GM23338 (cell line): ENCODE results near the gene RBBP7. TPM values are rescaled to one million over a fixed set of nuclear protein-coding genes. Genes with fewer than 3 reads are reported as not detected.

Experiments
- ATAC-seq: fragments of 200-7000 bp; cut with Tn5 transposase; 3 replicates; pipeline ENCODE4 v1.9.1; 2020
- DNase-seq: peaks from one replicate; pipeline ENCODE4 v3.0.0-alpha.2; 2015; ENCODE audit warnings: low spot score
- H2AFZ ChIP-seq: fragments of 200-600 bp; sonication (generic); 2 replicates; pipeline ENCODE4 v1.8.0; 2016; ENCODE audit warnings: antibody characterized with exemption, mild to moderate bottlenecking, moderate library complexity
- H3F3A ChIP-seq: fragments of 200-600 bp; sonication (generic); replicated peaks from 2 replicates; pipeline ENCODE4 v1.8.0; 2017; ENCODE audit warnings: antibody characterized with exemption, mixed run types, low read depth
- H3K27ac ChIP-seq: fragments of 200-600 bp; sonication (generic); 2 replicates; pipeline ENCODE4 v1.6.1; 2016; ENCODE audit warnings: low read depth
- H3K27me3 ChIP-seq: fragments of 200-600 bp; sonication (generic); 2 replicates; pipeline ENCODE4 v1.8.0; 2016; ENCODE audit warnings: mild to moderate bottlenecking, mixed run types, moderate library complexity; ENCODE audit not compliant: insufficient read depth
- H3K36me3 ChIP-seq: fragments of 200-600 bp; sonication (generic); 2 replicates; pipeline ENCODE4 v1.8.0; 2016; ENCODE audit warnings: mild to moderate bottlenecking; ENCODE audit not compliant: insufficient read depth
- H3K4me1 ChIP-seq: fragments of 200-600 bp; sonication (generic); 2 replicates; pipeline ENCODE4 v1.8.0; 2016; ENCODE audit warnings: mild to moderate bottlenecking, moderate library complexity; ENCODE audit not compliant: insufficient read depth
- H3K4me2 ChIP-seq: fragments of 200-600 bp; sonication (generic); 2 replicates; pipeline ENCODE4 v1.7.1; 2017; ENCODE audit warnings: mixed run types
- H3K4me3 ChIP-seq: fragments of 200-600 bp; sonication (generic); 2 replicates; pipeline ENCODE4 v1.6.1; 2016; ENCODE audit warnings: mixed run types
- H3K79me2 ChIP-seq: fragments of 200-600 bp; sonication (generic); replicated peaks from 2 replicates; pipeline ENCODE4 v1.8.0; 2017; ENCODE audit warnings: mild to moderate bottlenecking; ENCODE audit not compliant: insufficient read depth
- H3K9me2 ChIP-seq: fragments of 200-600 bp; sonication (generic); 2 replicates; pipeline ENCODE4 v1.8.0; 2017; ENCODE audit not compliant: insufficient read depth
- H4K20me1 ChIP-seq: fragments of 200-600 bp; sonication (generic); replicated peaks from 2 replicates; pipeline ENCODE4 v1.8.0; 2017; ENCODE audit warnings: mild to moderate bottlenecking; ENCODE audit not compliant: insufficient read depth
- H3K27ac Mint-ChIP-seq: 2 replicates; pipeline ENCODE4 v1.8.0; 2020; ENCODE audit warnings: inconsistent platforms, mild to moderate bottlenecking, moderate library complexity, mixed read lengths
- H3K27me3 Mint-ChIP-seq: 3 replicates; pipeline ENCODE4 v1.8.0; 2022; ENCODE audit warnings: low read depth, mild to moderate bottlenecking, moderate library complexity, mixed read lengths, inconsistent platforms; ENCODE audit not compliant: insufficient read depth, poor library complexity
- H3K36me3 Mint-ChIP-seq: 3 replicates; pipeline ENCODE4 v1.8.0; 2021; ENCODE audit warnings: low read depth, mild to moderate bottlenecking, inconsistent platforms, moderate library complexity, mixed read lengths
- H3K4me1 Mint-ChIP-seq: 3 replicates; pipeline ENCODE4 v1.8.0; 2020; ENCODE audit warnings: mild to moderate bottlenecking, inconsistent platforms, mixed read lengths
- H3K4me3 Mint-ChIP-seq: 3 replicates; pipeline ENCODE4 v1.8.0; 2021; ENCODE audit warnings: moderate library complexity, mild to moderate bottlenecking, inconsistent platforms, mixed read lengths
- H3K9me3 Mint-ChIP-seq: 3 replicates; pipeline ENCODE4 v1.8.0; 2020; ENCODE audit warnings: moderate library complexity, mild to moderate bottlenecking, inconsistent platforms, mixed read lengths
- CREB1 ChIP-seq: fragments of 250-450 bp; sonication (Bioruptor Pico); IDR thresholded peaks from 2 replicates; pipeline ENCODE4 v1.5.0; 2020; ENCODE audit warnings: low read depth, mild to moderate bottlenecking, moderate library complexity
- CTCF ChIP-seq, 2 experiments: fragments of 200-600 bp in 1 of 2; sonication (generic) in 1 of 2; conservative IDR thresholded peaks; 2 replicates each; pipeline versions ENCODE4 v1.5.1 to v1.6.1; 2016 to 2017; ENCODE audit warnings: antibody characterized with exemption in 2 of 2, low read depth in 2 of 2, mild to moderate bottlenecking in 2 of 2, moderate library complexity in 1 of 2
- EZH2 ChIP-seq: fragments of 200-600 bp; sonication (generic); IDR thresholded peaks from one replicate; pipeline ENCODE4 v1.8.0; 2017; ENCODE audit warnings: antibody characterized with exemption, mild to moderate bottlenecking, low read depth; ENCODE audit not compliant: unreplicated experiment
- JUNB ChIP-seq: IDR thresholded peaks from one replicate; pipeline ENCODE4 v1.6.1; 2016; ENCODE audit warnings: antibody characterized with exemption; ENCODE audit not compliant: unreplicated experiment
- NANOG ChIP-seq: IDR thresholded peaks from 2 replicates; pipeline ENCODE4 v1.6.1; 2016; ENCODE audit warnings: antibody characterized with exemption, borderline replicate concordance
- POLR2AphosphoS5 ChIP-seq: IDR thresholded peaks from 2 replicates; pipeline ENCODE4 v1.6.1; 2016; ENCODE audit warnings: antibody characterized with exemption, low read depth
- ZNF114 ChIP-seq: fragments of 250-450 bp; sonication (Bioruptor Pico); IDR thresholded peaks from 2 replicates; pipeline ENCODE4 v1.5.0; 2020; ENCODE audit warnings: mild to moderate bottlenecking, moderate library complexity
- ZNF462 ChIP-seq: fragments of 250-450 bp; sonication (Bioruptor Pico); IDR thresholded peaks from 2 replicates; pipeline ENCODE4 v1.5.0; 2020; ENCODE audit warnings: mild to moderate bottlenecking, moderate library complexity
- polyA plus RNA-seq: library from polyadenylated mRNA; unstranded; fragments of >200 nt; fragmentation: Nextera tagmentation; extraction: Ambion mirVana; gene quantifications from 2 replicates; pipeline ENCODE4 v1.2.1, GENCODE V29; 2016
- total RNA-seq: library from RNA; depleted of rRNA; stranded (reverse); fragments of >200 nt; shearing (Covaris generic); gene quantifications from 2 replicates; pipeline ENCODE4 v1.2.3, GENCODE V29; 2014

RBBP7 gene
- total and polyA plus RNA-seq, 2 experiments from 2014 or later: 111 to 167 TPM

GRCh38 chrX:16807548-16807947 is 62.6 kb downstream of the RBBP7 start (continued):
- no peak for TF ChIP-seq ZNF462 (CRISPR knock-in tag)
- no peak for TF ChIP-seq EZH2
- no peak for TF ChIP-seq ZNF114 (CRISPR knock-in tag)

GRCh38 chrX:16804923-16805464 is 65.2 kb downstream of the RBBP7 start:
- H3K4me1 Mint-ChIP-seq: peaks cover 12% of the 10 kb centered on the region
- no peak for DNase-seq
- peaks cover 2% of the 10 kb centered on the region for H3K27me3 Mint-ChIP-seq
- H3K4me2 ChIP-seq: no peak overlapping the region
- H3K27ac ChIP-seq: no peak overlapping the region
- no peaks in the 10 kb centered on the region for H3K9me2 ChIP-seq
- H3K27ac Mint-ChIP-seq: no peak overlapping the region
- H3K9me3 Mint-ChIP-seq: no peaks in the 10 kb centered on the region
- peaks cover 25% of the 10 kb centered on the region for H3K36me3 Mint-ChIP-seq
- 0 out of 2 replicates have a peak, but pooled peaks cover 3% of the 10 kb centered on the region for H3K4me1 ChIP-seq
- H3K4me3 ChIP-seq: no peak overlapping the region
- no peaks in the 10 kb centered on the region for H3K27me3 ChIP-seq
- peaks cover 89% of the 10 kb centered on the region for H3K79me2 ChIP-seq
- H3K4me3 Mint-ChIP-seq: no peak overlapping the region
- no peaks in the 10 kb centered on the region for H3K36me3 ChIP-seq
- no peaks in the 10 kb centered on the region; the same call in 1 of the 2 replicates for H4K20me1 ChIP-seq
- ATAC-seq: no peak
- no peak overlapping the region for H2AFZ ChIP-seq
- no peaks in the 10 kb centered on the region for H3F3A ChIP-seq
- no peak for TF ChIP-seq POLR2AphosphoS5
- TF ChIP-seq NANOG: no peak
- TF ChIP-seq CREB1 (CRISPR knock-in tag): no peak
- no peak for TF ChIP-seq CTCF (conservative IDR thresholded peaks at IDR 0.05; ENCODE audit: low read depth in 2 of 2)
- TF ChIP-seq JUNB: no peak
- no peak for TF ChIP-seq ZNF462 (CRISPR knock-in tag)
